GM19193 (cell line): Measurements from ENCODE around the gene PSMA8.

Experiments used
- POLR2A ChIP-seq: IDR thresholded peaks from 4 replicates; pipeline ENCODE4 v1.6.1; 2011; ENCODE audit not compliant: insufficient read depth, insufficient read length; ENCODE audit errors: extremely low read depth

PSMA8 gene

GRCh38 chr18:26135548-26135947 lies 1.9 kb downstream of the PSMA8 start:
- TF ChIP-seq POLR2A, result no peak

GRCh38 chr18:26157326-26157725 lies 23.7 kb downstream of the PSMA8 start:
- no peak for TF ChIP-seq POLR2A

GRCh38 chr18:26159353-26159752 lies 25.7 kb downstream of the PSMA8 start:
- no peak for TF ChIP-seq POLR2A

- no peak for TF ChIP-seq POLR2A
These were observed 30.9 kb downstream of the PSMA8 start for GRCh38 chr18:26164571-26164970.

- no peak for TF ChIP-seq POLR2A
These were observed 41.8 kb downstream of the PSMA8 start for GRCh38 chr18:26175481-26175880.

- TF ChIP-seq POLR2A, result no peak
These were observed 42.5 kb downstream of the PSMA8 start for GRCh38 chr18:26176134-26176533.

GRCh38 chr18:26181343-26181826 lies 47.7 kb downstream of the PSMA8 start:
- TF ChIP-seq POLR2A, result no peak

- no peak for TF ChIP-seq POLR2A
These were observed 49.9 kb downstream of the PSMA8 start for GRCh38 chr18:26183395-26184112.

GRCh38 chr18:26185267-26185666 lies 51.6 kb downstream of the PSMA8 start:
- no peak for TF ChIP-seq POLR2A

- peak; percentile 39 for TF ChIP-seq POLR2A
These were observed 56.8 kb downstream of the PSMA8 start for GRCh38 chr18:26190506-26190905.

GRCh38 chr18:26192233-26192632 lies 58.6 kb downstream of the PSMA8 start:
- no peak for TF ChIP-seq POLR2A

GRCh38 chr18:26196605-26197004 lies 62.9 kb downstream of the PSMA8 start:
- no peak for TF ChIP-seq POLR2A

GRCh38 chr18:26205318-26205717 lies 71.6 kb downstream of the PSMA8 start:
- TF ChIP-seq POLR2A, result no peak

GRCh38 chr18:26206488-26206887 lies 72.8 kb downstream of the PSMA8 start:
- TF ChIP-seq POLR2A, result no peak

- TF ChIP-seq POLR2A, result no peak
These were observed 74.3 kb downstream of the PSMA8 start for GRCh38 chr18:26207937-26208336.

GRCh38 chr18:26208977-26209376 lies 75.3 kb downstream of the PSMA8 start:
- TF ChIP-seq POLR2A, result no peak

GRCh38 chr18:26210147-26210546 lies 76.5 kb downstream of the PSMA8 start:
- no peak for TF ChIP-seq POLR2A

GRCh38 chr18:26215247-26215970 lies 81.7 kb downstream of the PSMA8 start:
- peak; percentile 43 for TF ChIP-seq POLR2A
